ENCODE data around the gene DMTF1.

DNA sequence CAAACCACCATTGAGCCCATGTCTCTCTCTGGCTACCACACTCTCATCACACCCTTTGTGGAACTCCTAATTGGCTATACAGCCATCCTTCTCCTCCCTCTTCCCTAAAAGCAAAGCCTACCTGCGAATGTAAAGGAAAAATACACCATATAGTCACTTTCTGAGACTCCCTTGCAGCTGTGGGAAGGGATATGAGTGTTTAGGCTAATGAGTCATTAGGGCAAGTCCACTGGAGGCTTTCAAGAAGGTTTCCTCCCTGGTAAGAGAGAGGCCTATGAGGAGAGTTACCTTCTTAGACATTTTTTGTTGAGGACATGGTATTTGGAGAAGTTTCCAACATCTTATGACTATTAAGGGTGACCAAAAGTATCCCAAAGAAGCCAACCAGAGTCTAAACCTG lies 71.4 kb downstream of the DMTF1 start:
- no peak for TF ChIP-seq CTCF (IDR thresholded peaks at IDR 0.05; ENCODE audit: poor library complexity)
- no peak for TF ChIP-seq EZH2 (IDR thresholded peaks at IDR 0.05; ENCODE audit: borderline replicate concordance)
- no peak for TF ChIP-seq EZH2phosphoT487 (IDR thresholded peaks at IDR 0.05; ENCODE audit: low read depth, severe bottlenecking, unreplicated experiment)

Data from hepatocyte (in vitro differentiated cells).